ENCODE results near the gene SUMO4. TPM values are rescaled to one million over a fixed set of nuclear protein-coding genes. Genes with fewer than 3 reads are reported as not detected.

SUMO4 gene
- total and polyA plus RNA-seq, 9 of the 15 experiments (the other 6 are each of a cell fraction or from before 2014, with no cell fraction given): 0.20 to 1.9 (median 0.50) TPM; not detected in 2

GRCh38 chr6:149405823-149406765 is 6.0 kb downstream of the SUMO4 start (continued):
- TF ChIP-seq, protein P1, sequence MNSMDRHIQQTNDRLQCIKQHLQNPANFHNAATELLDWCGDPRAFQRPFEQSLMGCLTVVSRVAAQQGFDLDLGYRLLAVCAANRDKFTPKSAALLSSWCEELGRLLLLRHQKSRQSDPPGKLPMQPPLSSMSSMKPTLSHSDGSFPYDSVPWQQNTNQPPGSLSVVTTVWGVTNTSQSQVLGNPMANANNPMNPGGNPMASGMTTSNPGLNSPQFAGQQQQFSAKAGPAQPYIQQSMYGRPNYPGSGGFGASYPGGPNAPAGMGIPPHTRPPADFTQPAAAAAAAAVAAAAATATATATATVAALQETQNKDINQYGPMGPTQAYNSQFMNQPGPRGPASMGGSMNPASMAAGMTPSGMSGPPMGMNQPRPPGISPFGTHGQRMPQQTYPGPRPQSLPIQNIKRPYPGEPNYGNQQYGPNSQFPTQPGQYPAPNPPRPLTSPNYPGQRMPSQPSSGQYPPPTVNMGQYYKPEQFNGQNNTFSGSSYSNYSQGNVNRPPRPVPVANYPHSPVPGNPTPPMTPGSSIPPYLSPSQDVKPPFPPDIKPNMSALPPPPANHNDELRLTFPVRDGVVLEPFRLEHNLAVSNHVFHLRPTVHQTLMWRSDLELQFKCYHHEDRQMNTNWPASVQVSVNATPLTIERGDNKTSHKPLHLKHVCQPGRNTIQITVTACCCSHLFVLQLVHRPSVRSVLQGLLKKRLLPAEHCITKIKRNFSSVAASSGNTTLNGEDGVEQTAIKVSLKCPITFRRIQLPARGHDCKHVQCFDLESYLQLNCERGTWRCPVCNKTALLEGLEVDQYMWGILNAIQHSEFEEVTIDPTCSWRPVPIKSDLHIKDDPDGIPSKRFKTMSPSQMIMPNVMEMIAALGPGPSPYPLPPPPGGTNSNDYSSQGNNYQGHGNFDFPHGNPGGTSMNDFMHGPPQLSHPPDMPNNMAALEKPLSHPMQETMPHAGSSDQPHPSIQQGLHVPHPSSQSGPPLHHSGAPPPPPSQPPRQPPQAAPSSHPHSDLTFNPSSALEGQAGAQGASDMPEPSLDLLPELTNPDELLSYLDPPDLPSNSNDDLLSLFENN (IDR thresholded peaks at IDR 0.05; ENCODE audit: low read depth in 2 of 2, low read length in 2 of 2): no peak
- TF ChIP-seq CGGBP1 (CRISPR knock-in tag; IDR thresholded peaks at IDR 0.05) (no peak), TBP (optimal IDR thresholded peaks at IDR 0.05; ENCODE audit: low read depth, low read length) (no peak), ZNF232 (CRISPR knock-in tag; IDR thresholded peaks at IDR 0.05) (no peak), FOXK1 (CRISPR knock-in tag; IDR thresholded peaks at IDR 0.05; ENCODE audit: borderline replicate concordance) (no peak), ZNF766 (CRISPR knock-in tag; conservative IDR thresholded peaks at IDR 0.05) (no peak), TEAD2 (tag; IDR thresholded peaks at IDR 0.05) (no peak), PHF20 (IDR thresholded peaks at IDR 0.05; ENCODE audit: partially characterized antibody) (no peak), SREBF1 (IDR thresholded peaks at IDR 0.05; ENCODE audit: borderline replicate concordance, low read depth, low read length) (no peak), ZNF561 (CRISPR knock-in tag; conservative IDR thresholded peaks at IDR 0.05) (no peak)
- TF ChIP-seq, protein P2, sequence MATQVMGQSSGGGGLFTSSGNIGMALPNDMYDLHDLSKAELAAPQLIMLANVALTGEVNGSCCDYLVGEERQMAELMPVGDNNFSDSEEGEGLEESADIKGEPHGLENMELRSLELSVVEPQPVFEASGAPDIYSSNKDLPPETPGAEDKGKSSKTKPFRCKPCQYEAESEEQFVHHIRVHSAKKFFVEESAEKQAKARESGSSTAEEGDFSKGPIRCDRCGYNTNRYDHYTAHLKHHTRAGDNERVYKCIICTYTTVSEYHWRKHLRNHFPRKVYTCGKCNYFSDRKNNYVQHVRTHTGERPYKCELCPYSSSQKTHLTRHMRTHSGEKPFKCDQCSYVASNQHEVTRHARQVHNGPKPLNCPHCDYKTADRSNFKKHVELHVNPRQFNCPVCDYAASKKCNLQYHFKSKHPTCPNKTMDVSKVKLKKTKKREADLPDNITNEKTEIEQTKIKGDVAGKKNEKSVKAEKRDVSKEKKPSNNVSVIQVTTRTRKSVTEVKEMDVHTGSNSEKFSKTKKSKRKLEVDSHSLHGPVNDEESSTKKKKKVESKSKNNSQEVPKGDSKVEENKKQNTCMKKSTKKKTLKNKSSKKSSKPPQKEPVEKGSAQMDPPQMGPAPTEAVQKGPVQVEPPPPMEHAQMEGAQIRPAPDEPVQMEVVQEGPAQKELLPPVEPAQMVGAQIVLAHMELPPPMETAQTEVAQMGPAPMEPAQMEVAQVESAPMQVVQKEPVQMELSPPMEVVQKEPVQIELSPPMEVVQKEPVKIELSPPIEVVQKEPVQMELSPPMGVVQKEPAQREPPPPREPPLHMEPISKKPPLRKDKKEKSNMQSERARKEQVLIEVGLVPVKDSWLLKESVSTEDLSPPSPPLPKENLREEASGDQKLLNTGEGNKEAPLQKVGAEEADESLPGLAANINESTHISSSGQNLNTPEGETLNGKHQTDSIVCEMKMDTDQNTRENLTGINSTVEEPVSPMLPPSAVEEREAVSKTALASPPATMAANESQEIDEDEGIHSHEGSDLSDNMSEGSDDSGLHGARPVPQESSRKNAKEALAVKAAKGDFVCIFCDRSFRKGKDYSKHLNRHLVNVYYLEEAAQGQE (IDR thresholded peaks at IDR 0.05; ENCODE audit: borderline replicate concordance): no peak
- TF ChIP-seq, protein P2 (CRISPR knock-in tag; IDR thresholded peaks at IDR 0.05; ENCODE audit: low read depth): no peak

Measured in K562 (cell line).